K562 (cell line): ENCODE data around the gene GATC. TPM values are rescaled to one million over a fixed set of nuclear protein-coding genes. Genes with fewer than 3 reads are reported as not detected.
"Not testable (repeated sequence)": the region's sequence is repeated elsewhere in the genome, so short reads cannot be mapped to it uniquely, and the experiment has no call there.

Experiments used
- ATAC-seq: fragments of 200-7000 bp; cut with Tn5 transposase; 3 replicates; pipeline ENCODE4 v1.9.1; 2020; ENCODE audit warnings: moderate library complexity
- BruUV-seq: library from RNA; stranded (reverse); fragments of 400-500 nt; replicated peaks from 2 replicates; lab custom pipeline; 2021; lab: Mats Ljungman, UMichigan
- CTCF ChIA-PET: fragments of 300-600 bp; formaldehyde crosslinking; extraction: SDS; loops from one replicate; lab custom pipeline; 2021; ENCODE audit warnings: low intra/inter-chr PET ratio; lab: Yijun Ruan, JAX
- POLR2A ChIA-PET: fragments of 300-600, 350-650 bp; sonication (Branson Sonifier 250); formaldehyde crosslinking; extraction: SDS; loops from one replicate; lab custom pipeline; 2021; ENCODE audit warnings: antibody characterized with exemption, inconsistent platforms; lab: Yijun Ruan, JAX
- DNase-seq, 4 experiments: peaks; one replicate each; pipeline versions ENCODE4 v3.0.0 to v3.0.0-alpha.2; 2011 to 2018; ENCODE audit warnings: low spot score in 3 of 4, mixed read lengths in 3 of 4; ENCODE audit errors: extremely low read depth in 1 of 4
- FAIRE-seq: peaks from 2 replicates; lab custom pipeline; 2011; peaks lifted over from hg19 to GRCh38; lab: Jason Lieb, UNC
- H2AFZ ChIP-seq: 2 replicates; pipeline ENCODE4 v1.6.0; 2011; ENCODE audit warnings: low read depth, low read length, control low read depth, inconsistent platforms
- H3K27ac ChIP-seq: fragments of 200-600 bp; 3 replicates; pipeline ENCODE4 v1.8.0; 2011; ENCODE audit warnings: low read depth, mild to moderate bottlenecking, control low read depth, inconsistent platforms, low read length, moderate library complexity, mixed read lengths; ENCODE audit errors: extremely low read depth
- H3K27me3 ChIP-seq, 2 experiments: fragments of 300-600 bp in 1 of 2; 2 replicates in 1 of 2; 3 replicates in 1 of 2; pipeline versions ENCODE4 v1.6.0 to v1.8.0; 2011; ENCODE audit warnings: inconsistent platforms in 2 of 2, low read length in 2 of 2, mild to moderate bottlenecking in 1 of 2, mixed read lengths in 1 of 2, moderate library complexity in 1 of 2; ENCODE audit not compliant: control insufficient read depth in 2 of 2, insufficient read depth in 2 of 2
- H3K36me3 ChIP-seq: fragments of 300-600 bp; 3 replicates; pipeline ENCODE4 v1.8.0; 2011; ENCODE audit warnings: mild to moderate bottlenecking, low read length, inconsistent platforms; ENCODE audit not compliant: control insufficient read depth, insufficient read depth
- H3K4me1 ChIP-seq, 2 experiments: fragments of 200-600 bp in 1 of 2; replicated peaks in 1 of 2; 2 replicates in 1 of 2; 3 replicates in 1 of 2; pipeline versions ENCODE4 v1.5.1 to v1.8.0; 2011; ENCODE audit warnings: inconsistent platforms in 2 of 2, low read length in 2 of 2, mild to moderate bottlenecking in 1 of 2, mixed read lengths in 1 of 2, moderate library complexity in 1 of 2; ENCODE audit not compliant: control insufficient read depth in 2 of 2, insufficient read depth in 2 of 2
- H3K4me2 ChIP-seq: 2 replicates; pipeline ENCODE4 v1.6.1; 2011; ENCODE audit warnings: low read length, control low read depth, inconsistent platforms, mixed read lengths; ENCODE audit not compliant: insufficient read depth
- H3K4me3 ChIP-seq: fragments of 200-600 bp; sonication (generic), shearing (Covaris generic); 2 replicates; pipeline ENCODE4 v1.5.1; 2016; ENCODE audit warnings: control low read depth, inconsistent platforms
- H3K79me2 ChIP-seq: fragments of 200-600 bp; 3 replicates; pipeline ENCODE4 v1.8.0; 2011; ENCODE audit warnings: low read length, inconsistent platforms; ENCODE audit not compliant: control insufficient read depth, insufficient read depth
- H3K9ac ChIP-seq, 2 experiments: 2 replicates each; pipeline versions ENCODE4 v1.6.0 to v1.6.1; 2011; ENCODE audit warnings: low read depth in 2 of 2, low read length in 2 of 2, control low read depth in 1 of 2, inconsistent platforms in 1 of 2, mild to moderate bottlenecking in 1 of 2, mixed read lengths in 1 of 2; ENCODE audit not compliant: insufficient read depth in 1 of 2
- H3K9me1 ChIP-seq: one replicate; pipeline ENCODE4 v1.6.0; 2011; ENCODE audit warnings: inconsistent platforms, mild to moderate bottlenecking, low read length, moderate library complexity; ENCODE audit not compliant: control insufficient read depth, insufficient read depth
- H3K9me3 ChIP-seq: replicated peaks from 2 replicates; pipeline ENCODE4 v1.5.1; 2011; ENCODE audit warnings: low read depth, low read length, inconsistent platforms; ENCODE audit not compliant: control insufficient read depth, insufficient read depth
- H4K20me1 ChIP-seq: replicated peaks from 2 replicates; pipeline ENCODE4 v1.6.1; 2011; ENCODE audit warnings: low read length, inconsistent platforms, mixed read lengths; ENCODE audit not compliant: control insufficient read depth, insufficient read depth
- L3MBTL2 ChIP-seq: fragments of 450-650 bp; IDR thresholded peaks from 2 replicates; pipeline ENCODE4 v1.6.1; 2016; ENCODE audit warnings: mild to moderate bottlenecking, moderate library complexity
- MEIS2 ChIP-seq: fragments of 450-650 bp; IDR thresholded peaks from 2 replicates; pipeline ENCODE4 v1.6.1; 2014; ENCODE audit warnings: mild to moderate bottlenecking; ENCODE audit not compliant: partially characterized antibody
- MGA ChIP-seq: fragments of 450-650 bp; IDR thresholded peaks from 2 replicates; pipeline ENCODE4 v1.6.1; 2016; ENCODE audit warnings: mild to moderate bottlenecking, moderate library complexity
- MITF ChIP-seq: IDR thresholded peaks from 2 replicates; pipeline ENCODE4 v1.6.1; 2014; ENCODE audit warnings: antibody characterized with exemption
- MTA2 ChIP-seq: fragments of 450-650 bp; IDR thresholded peaks from 2 replicates; pipeline ENCODE4 v1.6.1; 2016; ENCODE audit warnings: low read depth
- NR2C2 ChIP-seq, 2 experiments: fragments of 200-800 bp in 1 of 2; sonication (Bioruptor generic) in 1 of 2; sonication (generic) in 1 of 2; formaldehyde crosslinking in 1 of 2; IDR thresholded peaks; 2 replicates each; pipeline versions ENCODE4 v1.6.1 to v1.8.0; 2016 to 2022; ENCODE audit warnings: mild to moderate bottlenecking in 1 of 2, missing compliant biosample characterization in 1 of 2, missing genetic modification characterization in 1 of 2, missing genetic modification reagents in 1 of 2
- TRIM24 ChIP-seq, 2 experiments: fragments of 450-650 bp; IDR thresholded peaks; 2 replicates each; pipeline ENCODE4 v1.6.1; 2016
- YY1 ChIP-seq, 3 experiments: IDR thresholded peaks; 2 replicates each; pipeline ENCODE4 v1.6.1; 2011; ENCODE audit warnings: low read length in 2 of 3, mild to moderate bottlenecking in 2 of 3, moderate library complexity in 2 of 3, borderline replicate concordance in 1 of 3, control low read depth in 1 of 3, low read depth in 1 of 3; ENCODE audit not compliant: insufficient read depth in 3 of 3, insufficient replicate concordance in 2 of 3, control insufficient read depth in 1 of 3, insufficient read length in 1 of 3; ENCODE audit errors: extremely low read depth in 1 of 3
- WGBS: fragments of 100-300 bp; shearing (Covaris generic); methylation state at CpG from one replicate; pipeline ENCODE4 v1.1.6; 2016; ENCODE audit warnings: low coverage, mixed read lengths; ENCODE audit not compliant: insufficient coverage; ENCODE audit errors: missing lambda C conversion rate; 5-methylcytosine and 5-hydroxymethylcytosine counted together
- in situ Hi-C: fragments of 300-500 bp; cut with MboI; formaldehyde crosslinking; loops from 4 replicates; pipeline ENCODE4 v1.15.0; 2018; ENCODE audit warnings: inconsistent platforms, mixed read lengths
- intact Hi-C: fragments of 100-400 bp; cut with micrococcal nuclease; formaldehyde crosslinking; loops from 2 replicates; pipeline ENCODE4 v1.14.2; 2022
- polyA plus RNA-seq, 8 experiments: library from polyadenylated mRNA; depleted of rRNA in 4 of 8; stranded (reverse) in 5 of 8; unstranded in 3 of 8; fragments of >200 nt; fragmentation: Nextera tagmentation in 2 of 8; fragmentation: Illumina TruSeq in 1 of 8; extraction: Ambion mirVana in 2 of 8; extraction: Trizol in 1 of 8; gene quantifications; 2 replicates each; pipeline versions ENCODE4 v1.2.1 to v1.2.3, GENCODE V29; 2011 to 2014; ENCODE audit warnings: inconsistent platforms in 1 of 8, missing spikeins in 1 of 8
- total RNA-seq, 7 experiments: library from RNA; depleted of rRNA in 6 of 7; stranded (reverse); fragments of >200 nt in 6 of 7; fragmentation: Illumina TruSeq in 2 of 7; extraction: Trizol in 2 of 7; gene quantifications; 2 replicates each; pipeline versions ENCODE4 v1.2.1 to v1.2.3, GENCODE V29; 2011 to 2021; ENCODE audit warnings: low replicate concordance in 1 of 7

GATC gene
- total and polyA plus RNA-seq, 9 of the 15 experiments (the other 6 are each of a cell fraction or from before 2014, with no cell fraction given) = 5.8 to 52.6 (median 28.2) TPM

GRCh38 chr12:120487552-120487951 lies 41.3 kb downstream of the GATC start:
- H3K79me2 ChIP-seq; H3K27me3 ChIP-seq; BruUV-seq; H3K9me1 ChIP-seq; H3K4me3 ChIP-seq; CTCF ChIA-PET; in situ Hi-C loops; intact Hi-C loops; H3K9me3 ChIP-seq; H4K20me1 ChIP-seq; TF ChIP-seq NR2C2 (CRISPR knock-in tag; IDR thresholded peaks at IDR 0.05): not testable (repeated sequence)
- Histone ChIP-seq H3K36me3 (peaks cover 32% of the 10 kb centered on the region), H3K4me2 (peak overlapping the region; percentile 43), H3K4me1 (peaks cover 15 to 26% of the 10 kb centered on the region in 2 experiments; a peak in 4 of 5 replicates), H3K27ac (peak overlapping the region; percentile 69), H3K9ac (peak overlapping the region in 1 of 2 experiments; percentile 52; a peak in 2 of 4 replicates), H2AFZ (peak overlapping the region; percentile 14; the same call in 1 of the 2 replicates)
- DNase-seq (peak; percentile 40 to 90 (median 48)), ATAC-seq (peak; percentile 81), FAIRE-seq (peak; percentile 79)
- POLR2A ChIA-PET = interaction anchor here (0.6 to 2.5 kb wide), 11 partner anchors 9 to 249 kb away, joined by 3 to 12 read pairs (median 3); partner anchors contain the start of gene DYNLL1
- 16% methylated on average over 7 of the region's 7 CpGs for WGBS
- peak; percentile 41 for TF ChIP-seq MTA2
- TF ChIP-seq TRIM24 (IDR thresholded peaks at IDR 0.05) = peak in 1 of 2 experiments; percentile 39; a peak in 1 of 4 replicates
- 0 out of 2 replicates have a peak, but pooled peaks have one; percentile 33 for TF ChIP-seq L3MBTL2
- peak; percentile 40 for TF ChIP-seq MEIS2
- TF ChIP-seq YY1 (IDR thresholded peaks at IDR 0.05; ENCODE audit: borderline replicate concordance in 1 of 3, control insufficient read depth in 1 of 3, extremely low read depth in 1 of 3, insufficient read depth in 3 of 3, insufficient read length in 1 of 3, insufficient replicate concordance in 2 of 3, low read depth in 1 of 3, low read length in 2 of 3) = peak in 1 of 3 experiments; percentile 71
- TF ChIP-seq NR2C2 (tag; IDR thresholded peaks at IDR 0.05) = 0 out of 2 replicates have a peak, but pooled peaks have one; percentile 22
- peak; percentile 73 for TF ChIP-seq MITF
- TF ChIP-seq MGA = peak; percentile 24; the same call in 1 of the 2 replicates
